SU-DHL-6 (cell line): ENCODE measurements around the gene RAB9A.

Experiments
- CTCF ChIP-seq: fragments of 200-600 bp; sonication (generic); IDR thresholded peaks from one replicate; pipeline ENCODE4 v1.5.1; 2017; ENCODE audit warnings: antibody characterized with exemption, mild to moderate bottlenecking, low read length, moderate library complexity; ENCODE audit not compliant: insufficient read depth, poor library complexity, severe bottlenecking
- EZH2phosphoT487 ChIP-seq: fragments of 200-600 bp; sonication (generic), shearing (Covaris generic); conservative IDR thresholded peaks from 2 replicates; pipeline ENCODE4 v1.6.1; 2018; ENCODE audit warnings: mild to moderate bottlenecking, antibody characterized with exemption, low read length, moderate library complexity, mixed read lengths

GRCh38 chrX:13703135-13703534 is 14.2 kb downstream of the RAB9A start:
- TF ChIP-seq CTCF (no peak), EZH2phosphoT487 (no peak)
